AG08396 (cell line): ENCODE data around the gene YDJC.
"Not testable (repeated sequence)": the region's sequence is repeated elsewhere in the genome, so short reads cannot be mapped to it uniquely, and the experiment has no call there.

Experiments used
- DNase-seq: peaks from one replicate; pipeline ENCODE4 v3.0.0; 2012; ENCODE audit warnings: low spot score, mixed read lengths

YDJC gene

GRCh38 chr22:21629255-21630149 lies at the start of gene YDJC:
Gene YDJC, minus strand, starts transcription at chr22:21630022. Its CDS starts 8 bp downstream, at chr22:21630014.
- DNase-seq = peak; percentile 96

GRCh38 chr22:21679383-21679782 lies 49.6 kb upstream of the YDJC start:
- DNase-seq = no peak

- DNase-seq = not testable (repeated sequence)
These were observed 49.0 kb upstream of the YDJC start for GRCh38 chr22:21678842-21679241.

- no peak for DNase-seq
These were observed 48.0 kb upstream of the YDJC start for GRCh38 chr22:21677606-21678443.

GRCh38 chr22:21674638-21675245 lies 44.9 kb upstream of the YDJC start:
- no peak for DNase-seq

GRCh38 chr22:21673534-21674321 lies 43.9 kb upstream of the YDJC start:
- no peak for DNase-seq

GRCh38 chr22:21672107-21672629 lies 42.3 kb upstream of the YDJC start:
- DNase-seq = no peak

GRCh38 chr22:21669026-21669425 lies 39.2 kb upstream of the YDJC start:
- no peak for DNase-seq

- DNase-seq = no peak
These were observed 37.0 kb upstream of the YDJC start for GRCh38 chr22:21666786-21667185.

- no peak for DNase-seq
These were observed 35.4 kb upstream of the YDJC start for GRCh38 chr22:21665047-21665851.

GRCh38 chr22:21663738-21664137 lies 33.9 kb upstream of the YDJC start:
- no peak for DNase-seq

- DNase-seq = no peak
These were observed 32.2 kb upstream of the YDJC start for GRCh38 chr22:21661991-21662390.

GRCh38 chr22:21660904-21661303 lies 31.1 kb upstream of the YDJC start:
- no peak for DNase-seq

GRCh38 chr22:21659864-21660525 lies 30.2 kb upstream of the YDJC start:
- no peak for DNase-seq

GRCh38 chr22:21657360-21658032 lies 27.7 kb upstream of the YDJC start:
- peak; percentile 89 for DNase-seq

- DNase-seq = no peak
These were observed 27.2 kb upstream of the YDJC start for GRCh38 chr22:21657020-21657359.

GRCh38 chr22:21652547-21653545 lies 23.0 kb upstream of the YDJC start:
- no peak for DNase-seq

GRCh38 chr22:21652010-21652546 lies 22.3 kb upstream of the YDJC start:
- DNase-seq = peak; percentile 96
